ENCODE results near the gene LRRC8E. TPM values are rescaled to one million over a fixed set of nuclear protein-coding genes. Genes with fewer than 3 reads are reported as not detected.

The LRRC8E gene
- total RNA-seq, 1 experiment from 2014 or later: 24.1 TPM

DNA sequence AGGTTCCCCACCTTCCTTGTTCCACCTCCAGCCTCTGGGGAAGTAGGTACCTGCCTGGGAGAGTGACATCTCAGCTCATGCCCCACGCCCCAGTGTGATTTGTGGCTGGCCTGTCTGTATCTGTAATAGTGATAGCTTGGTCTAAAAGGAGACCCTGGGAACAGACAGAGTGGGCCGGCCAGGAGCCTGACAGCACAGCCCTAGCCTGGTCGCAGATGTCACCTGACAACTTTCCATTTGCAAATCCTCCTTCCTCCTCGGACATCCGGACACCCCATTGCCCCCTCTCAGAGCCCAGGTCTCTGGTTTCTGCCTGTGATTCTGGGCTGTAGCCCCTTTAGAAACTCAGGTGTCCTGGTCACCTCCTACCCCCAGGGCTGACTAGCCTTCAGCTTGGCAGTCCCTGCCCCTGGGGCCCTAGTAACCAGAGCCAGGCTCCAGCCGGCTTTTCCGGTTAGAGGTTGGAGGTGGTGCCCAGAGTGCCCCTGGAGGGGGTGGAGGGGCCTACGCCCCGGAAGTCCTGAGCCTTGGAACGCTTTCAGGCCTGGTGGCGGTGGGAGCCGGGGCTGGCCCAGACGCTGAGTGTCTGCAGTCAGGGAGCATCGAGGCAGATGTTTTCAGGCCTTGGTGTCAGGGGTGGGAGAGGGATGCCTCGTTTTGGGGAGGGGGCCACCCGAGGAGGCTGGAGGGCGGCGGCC lies 6.5 kb downstream of the LRRC8E start:
- Histone ChIP-seq H4K20me1 (ENCODE audit: insufficient read depth) (no peaks in the 10 kb centered on the region), H2AFZ (no peak overlapping the region; the same call in 1 of the 2 replicates), H3K36me3 (ENCODE audit: low read depth) (0 out of 2 replicates have a peak, but pooled peaks cover 6% of the 10 kb centered on the region), H3F3A (ENCODE audit: insufficient read depth, low read depth) (peaks cover 34% of the 10 kb centered on the region), H3K9me2 (ENCODE audit: insufficient read depth) (no peaks in the 10 kb centered on the region), H3K79me2 (ENCODE audit: low read depth) (peaks cover 56% of the 10 kb centered on the region), H3K4me2 (peak overlapping the region; percentile 66), H3K4me1 (replicated peaks; ENCODE audit: insufficient read depth) (peaks cover 39% of the 10 kb centered on the region), H3K27me3 (ENCODE audit: insufficient read depth, low read depth) (no peaks in the 10 kb centered on the region), H3K4me3 (peak overlapping the region; percentile 30; the same call in 1 of the 2 replicates), H3K27ac (peak overlapping the region; percentile 82), H3K9me3 (ENCODE audit: insufficient read depth, low read depth) (no peaks in the 10 kb centered on the region)
- CTCF ChIA-PET: no interaction called here
- BruUV-seq (replicated peaks): TSS peak; percentile 67
- POLR2A ChIA-PET (ENCODE audit: unreplicated experiment): interaction anchor here (0.6 to 0.7 kb wide), 2 partner anchors 26 to 774 kb away, joined by 4 to 39 read pairs; no protein-coding TSS in a partner anchor
- DNase-seq: peak; percentile 92
- intact Hi-C loops (cut with micrococcal nuclease; ENCODE audit: unreplicated experiment): loop anchor here (1.0 kb wide), 1 partner anchor 9 kb away; the partner anchor contains the start of gene MAP2K7
- TF ChIP-seq EZH2 (IDR thresholded peaks at IDR 0.05; ENCODE audit: low read depth): no peak
- no peak; the same call in 1 of the 2 replicates for TF ChIP-seq CTCF (conservative IDR thresholded peaks at IDR 0.05)

DNA sequence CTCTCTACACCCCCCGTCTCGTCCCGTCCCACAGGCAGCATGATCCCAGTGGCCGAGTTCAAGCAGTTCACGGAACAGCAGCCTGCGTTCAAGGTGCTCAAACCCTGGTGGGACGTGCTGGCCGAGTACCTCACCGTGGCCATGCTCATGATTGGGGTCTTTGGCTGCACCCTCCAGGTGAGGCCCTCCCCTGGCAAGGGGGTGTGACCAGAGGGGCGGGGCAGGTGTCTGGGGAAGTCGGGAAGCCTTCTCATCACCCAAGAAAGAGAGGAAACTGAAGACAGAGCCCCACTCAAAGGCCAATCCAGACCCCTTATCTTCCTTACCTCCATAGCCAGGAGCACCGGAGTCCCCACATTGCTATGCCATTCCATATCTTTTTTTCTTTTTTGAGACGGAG lies 7.3 kb downstream of the LRRC8E start:
- TF ChIP-seq CTCF (conservative IDR thresholded peaks at IDR 0.05): no peak
- no peak for TF ChIP-seq EZH2 (IDR thresholded peaks at IDR 0.05; ENCODE audit: low read depth)
- POLR2A ChIA-PET (ENCODE audit: unreplicated experiment): no interaction called here

DNA sequence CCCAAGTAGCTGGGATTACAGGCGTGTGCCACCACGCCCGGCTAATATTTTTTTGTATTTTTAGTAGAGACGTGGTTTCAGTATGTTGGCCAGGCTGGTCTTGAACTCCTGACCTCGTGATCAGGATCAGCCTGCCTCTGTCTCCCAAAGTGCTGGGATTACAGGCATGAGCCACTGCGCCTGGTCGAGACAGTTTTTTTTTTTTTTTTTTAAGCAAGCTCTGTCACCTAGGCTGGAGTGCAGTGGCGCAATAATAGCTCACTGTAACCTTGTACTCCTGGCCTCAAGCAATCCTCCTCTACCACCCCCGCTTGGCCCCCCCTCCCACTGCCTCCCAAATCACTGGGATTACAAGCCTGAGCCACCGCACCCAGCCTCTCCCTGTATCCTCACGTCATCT lies 9.0 kb downstream of the LRRC8E start:
- intact Hi-C loops (cut with micrococcal nuclease; ENCODE audit: unreplicated experiment): no loop called here
- H3K27me3 ChIP-seq (ENCODE audit: insufficient read depth, low read depth): no peaks in the 10 kb centered on the region
- H3K9me2 ChIP-seq (ENCODE audit: insufficient read depth): no peaks in the 10 kb centered on the region
- ChIA-PET POLR2A (ENCODE audit: unreplicated experiment) (interaction anchor here (0.6 kb wide), 1 partner anchor 31 kb away, joined by 3 read pairs; no protein-coding TSS in a partner anchor), CTCF (interaction anchor here (0.5 kb wide), 1 partner anchor 536 kb away, joined by 3 read pairs; no protein-coding TSS in a partner anchor)
- H3K79me2 ChIP-seq (ENCODE audit: low read depth): peaks cover 46% of the 10 kb centered on the region
- no peak for DNase-seq
- 0 out of 2 replicates have a peak, but pooled peaks cover 6% of the 10 kb centered on the region for H3K36me3 ChIP-seq (ENCODE audit: low read depth)
- TF ChIP-seq CTCF (conservative IDR thresholded peaks at IDR 0.05): no peak
- no peak for TF ChIP-seq EZH2 (IDR thresholded peaks at IDR 0.05; ENCODE audit: low read depth)
- H3F3A ChIP-seq (ENCODE audit: insufficient read depth, low read depth): peaks cover 49% of the 10 kb centered on the region
- no peak overlapping the region for H3K4me2 ChIP-seq
- BruUV-seq (replicated peaks): no TSS peak
- H3K9me3 ChIP-seq (ENCODE audit: insufficient read depth, low read depth): no peaks in the 10 kb centered on the region
- H4K20me1 ChIP-seq (ENCODE audit: insufficient read depth): no peaks in the 10 kb centered on the region
- no peak overlapping the region for H3K4me3 ChIP-seq
- no peak overlapping the region for H3K27ac ChIP-seq
- H3K4me1 ChIP-seq (replicated peaks; ENCODE audit: insufficient read depth): peaks cover 40% of the 10 kb centered on the region
- H2AFZ ChIP-seq: no peak overlapping the region

More for the DNA sequence above, 7.3 kb downstream of the LRRC8E start:
- H3K36me3 ChIP-seq (ENCODE audit: low read depth): 0 out of 2 replicates have a peak, but pooled peaks cover 6% of the 10 kb centered on the region
- no peaks in the 10 kb centered on the region for H3K9me3 ChIP-seq (ENCODE audit: insufficient read depth, low read depth)
- H3K9me2 ChIP-seq (ENCODE audit: insufficient read depth): no peaks in the 10 kb centered on the region
- DNase-seq: no peak
- H3K79me2 ChIP-seq (ENCODE audit: low read depth): peaks cover 49% of the 10 kb centered on the region
- H3K4me3 ChIP-seq: peak overlapping the region; percentile 30; the same call in 1 of the 2 replicates
- intact Hi-C loops (cut with micrococcal nuclease; ENCODE audit: unreplicated experiment): loop anchor here (1.0 kb wide), 1 partner anchor 8 kb away; the partner anchor contains the start of gene MAP2K7
- peaks cover 35% of the 10 kb centered on the region for H3F3A ChIP-seq (ENCODE audit: insufficient read depth, low read depth)
- CTCF ChIA-PET: no interaction called here
- H4K20me1 ChIP-seq (ENCODE audit: insufficient read depth): no peaks in the 10 kb centered on the region
- BruUV-seq (replicated peaks): no TSS peak
- H3K4me2 ChIP-seq: peak overlapping the region; percentile 66
- H3K4me1 ChIP-seq (replicated peaks; ENCODE audit: insufficient read depth): peaks cover 36% of the 10 kb centered on the region
- no peak overlapping the region for H2AFZ ChIP-seq
- H3K27me3 ChIP-seq (ENCODE audit: insufficient read depth, low read depth): no peaks in the 10 kb centered on the region
- H3K27ac ChIP-seq: peak overlapping the region; percentile 82
